Right ventricle myocardium inferior (tissue), 1 donor: ENCODE measurements around the gene EIF2S1. TPM values are rescaled to one million over a fixed set of nuclear protein-coding genes. Genes with fewer than 3 reads are reported as not detected.
"Not testable (repeated sequence)": the region's sequence is repeated elsewhere in the genome, so short reads cannot be mapped to it uniquely, and the experiment has no call there.

ENCODE experiments used
- ATAC-seq: fragments of 200-7000 bp; cut with Tn5 transposase; one replicate; pipeline ENCODE4 v1.9.1; 2020; ENCODE audit warnings: mild to moderate bottlenecking, moderate library complexity
- DNase-seq: peaks from one replicate; pipeline ENCODE4 v3.0.0; 2021; ENCODE audit errors: missing footprints
- intact Hi-C: fragments of 100-400 bp; cut with DNase I; formaldehyde crosslinking; loops from one replicate; pipeline ENCODE4 v1.11.0; 2022
- long read RNA-seq: library from polyadenylated mRNA; unstranded; transcript quantifications from one replicate; pipeline ENCODE4 v2.0.0, GENCODE V29; 2021
- total RNA-seq: library from RNA; stranded (reverse); fragmentation: NEBNext Ultra II Directional; extraction: Animal tissue kit (Norgen Biotek cat#: 25700); gene quantifications from one replicate; pipeline ENCODE4 v1.2.1, GENCODE V29; 2021
- donor health status: DM: no; HTN: yes; CAD: no; lungs with severe emphysema.

EIF2S1 gene
- total RNA-seq = 101 TPM
- long read RNA-seq, full-length matches to known transcripts = 49 of 49 reads
- long read RNA-seq, partial matches to known transcripts = 0 of 49 reads
- long read RNA-seq, other reads (novel, unspliced or antisense) = 0 of 49 reads

GRCh38 chr14:67359775-67360469, at the start of gene EIF2S1, which contains the start of gene ATP6V1D:
EIF2S1 (plus strand) TSS chr14:67360328; CDS start chr14:67364768, 4,440 bp downstream.
ATP6V1D (minus strand) TSS chr14:67359804; CDS start chr14:67359698, 106 bp downstream.
- DNase-seq (peak; percentile 100), ATAC-seq (peak; percentile 99)
- intact Hi-C loops = no loop called here

DNA sequence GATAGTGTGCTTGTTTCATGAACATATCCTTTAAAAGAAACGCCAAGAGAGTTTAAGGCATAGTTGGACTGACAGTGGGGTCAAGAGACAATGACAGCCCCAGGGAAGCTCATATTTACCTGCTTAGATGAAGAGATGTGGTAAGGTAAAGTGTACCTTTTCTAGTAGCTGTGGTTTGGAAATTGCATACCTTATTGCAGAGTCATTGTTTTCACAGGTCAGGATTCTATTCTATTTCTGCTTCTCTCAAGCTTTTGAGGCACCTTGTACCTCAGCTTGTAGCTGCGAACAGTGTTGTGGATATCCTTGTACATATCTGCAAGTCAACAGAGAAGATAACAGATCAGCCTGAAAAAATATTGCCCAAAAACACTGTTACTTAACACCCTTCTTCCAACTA, 48.3 kb upstream of the EIF2S1 start:
- ATAC-seq (no peak), DNase-seq (no peak)
- intact Hi-C loops = no loop called here

GRCh38 chr14:67313153-67313552, 47.0 kb upstream of the EIF2S1 start:
- intact Hi-C loops = no loop called here
- no peak for DNase-seq

GRCh38 chr14:67317822-67318221, 42.3 kb upstream of the EIF2S1 start:
- DNase-seq (no peak), ATAC-seq (no peak)
- intact Hi-C loops = no loop called here

More at GRCh38 chr14:67313153-67313552, 47.0 kb upstream of the EIF2S1 start:
- no peak for ATAC-seq

- intact Hi-C loops = no loop called here
- DNase-seq (no peak), ATAC-seq (no peak)
These were observed 41.0 kb upstream of the EIF2S1 start for GRCh38 chr14:67319142-67319541.

GRCh38 chr14:67329666-67330065, 30.5 kb upstream of the EIF2S1 start:
- intact Hi-C loops, DNase-seq, ATAC-seq: not testable (repeated sequence)

- DNase-seq (no peak), ATAC-seq (no peak)
- intact Hi-C loops = no loop called here
These were observed 28.6 kb upstream of the EIF2S1 start for GRCh38 chr14:67331368-67332125.

GRCh38 chr14:67332468-67332867, 27.7 kb upstream of the EIF2S1 start:
- DNase-seq (no peak), ATAC-seq (no peak)
- intact Hi-C loops = no loop called here

DNA sequence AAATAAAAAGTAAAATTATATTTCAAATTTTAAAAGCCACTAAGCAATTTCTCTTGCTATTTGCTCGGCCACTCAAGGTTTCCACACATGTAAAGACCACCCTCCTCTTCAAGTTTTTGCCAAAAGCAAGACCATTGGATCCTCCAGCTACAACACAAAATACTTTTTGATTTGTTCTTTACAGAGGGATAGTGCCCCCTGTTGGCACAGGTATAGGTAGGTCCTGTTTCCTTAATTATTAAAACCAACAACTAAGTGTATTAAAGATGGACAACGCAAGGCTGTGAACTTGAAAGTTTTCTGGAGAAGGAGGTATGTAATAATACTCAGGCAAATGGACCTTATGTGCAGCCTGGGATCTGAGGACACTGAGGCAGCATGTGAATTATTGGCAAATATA, 24.3 kb upstream of the EIF2S1 start:
- intact Hi-C loops = no loop called here
- DNase-seq = no peak
- ATAC-seq = no peak

- DNase-seq, intact Hi-C loops, ATAC-seq: not testable (repeated sequence)
These were observed 18.9 kb upstream of the EIF2S1 start for GRCh38 chr14:67341231-67341630.

GRCh38 chr14:67343601-67344230, 16.4 kb upstream of the EIF2S1 start:
- DNase-seq (no peak), ATAC-seq (no peak)
- intact Hi-C loops = no loop called here

DNA sequence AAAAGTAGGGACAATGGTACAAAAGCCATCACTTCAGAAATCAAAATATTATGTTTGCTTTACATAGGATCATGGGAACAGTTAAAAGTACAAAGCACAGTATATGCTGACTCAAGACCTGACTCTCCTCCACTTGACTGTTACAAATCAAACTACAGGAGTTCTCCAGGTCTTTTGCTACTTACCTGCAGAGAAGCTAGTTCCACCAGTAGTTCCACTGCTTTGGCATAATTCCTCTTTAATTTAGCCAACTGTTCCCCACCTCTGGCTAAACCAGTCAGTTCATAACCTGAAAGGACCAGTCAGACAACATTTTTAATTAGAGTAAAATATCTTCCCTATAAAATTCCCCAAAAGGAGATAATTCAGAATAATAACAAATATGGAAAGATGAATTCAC, 14.5 kb upstream of the EIF2S1 start:
- intact Hi-C loops = no loop called here
- DNase-seq (no peak), ATAC-seq (no peak)

- no peak for DNase-seq
- intact Hi-C loops = no loop called here
- no peak for ATAC-seq
These were observed 8.1 kb upstream of the EIF2S1 start for GRCh38 chr14:67352055-67352454.

- no peak for ATAC-seq
- DNase-seq = no peak
- intact Hi-C loops = no loop called here
These were observed 2.8 kb upstream of the EIF2S1 start for GRCh38 chr14:67357186-67357968.

DNA sequence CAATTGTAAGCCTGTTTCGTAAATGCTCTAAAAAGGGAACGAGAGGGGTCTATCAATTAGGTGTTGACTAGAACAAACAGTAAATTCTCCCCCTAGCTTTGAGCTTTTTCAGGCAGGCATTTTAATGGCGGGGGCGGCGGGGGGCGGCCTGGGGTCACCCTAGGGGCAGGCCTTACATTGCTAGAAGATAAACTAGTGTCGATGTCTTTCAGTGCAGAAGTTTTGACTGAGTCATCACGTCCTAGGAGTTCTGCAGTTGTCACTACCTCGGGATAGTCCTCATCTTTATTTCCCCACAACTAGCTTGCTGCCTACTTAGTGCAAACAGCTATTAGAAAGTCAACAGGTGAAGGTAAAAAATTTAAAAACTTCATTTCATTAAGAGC, 2.2 kb upstream of the EIF2S1 start:
- DNase-seq (no peak), ATAC-seq (no peak)
- intact Hi-C loops = no loop called here

GRCh38 chr14:67358924-67359774, 979 bp upstream of the EIF2S1 start:
- ATAC-seq (no peak), DNase-seq (peak; percentile 75)
- intact Hi-C loops = no loop called here

GRCh38 chr14:67360470-67361206, 510 bp downstream of the EIF2S1 start:
- ATAC-seq = peak; percentile 5
- DNase-seq = no peak
- intact Hi-C loops = no loop called here
